Measurements from ENCODE around the gene HOXD3.

Gene HOXD3

GRCh38 chr2:176121190-176122051 is 35.7 kb upstream of the HOXD3 start:
- no peak for DNase-seq (ENCODE audit: low read depth)

- DNase-seq (ENCODE audit: low read depth), result no peak
Observed at GRCh38 chr2:176122052-176122682, 34.9 kb upstream of the HOXD3 start.

GRCh38 chr2:176122683-176123410 is 34.3 kb upstream of the HOXD3 start, which contains the start of gene HOXD9:
HOXD9 (plus strand) TSS chr2:176122719; CDS start chr2:176122769, 50 bp downstream.
- DNase-seq (ENCODE audit: low read depth), result no peak

DNA sequence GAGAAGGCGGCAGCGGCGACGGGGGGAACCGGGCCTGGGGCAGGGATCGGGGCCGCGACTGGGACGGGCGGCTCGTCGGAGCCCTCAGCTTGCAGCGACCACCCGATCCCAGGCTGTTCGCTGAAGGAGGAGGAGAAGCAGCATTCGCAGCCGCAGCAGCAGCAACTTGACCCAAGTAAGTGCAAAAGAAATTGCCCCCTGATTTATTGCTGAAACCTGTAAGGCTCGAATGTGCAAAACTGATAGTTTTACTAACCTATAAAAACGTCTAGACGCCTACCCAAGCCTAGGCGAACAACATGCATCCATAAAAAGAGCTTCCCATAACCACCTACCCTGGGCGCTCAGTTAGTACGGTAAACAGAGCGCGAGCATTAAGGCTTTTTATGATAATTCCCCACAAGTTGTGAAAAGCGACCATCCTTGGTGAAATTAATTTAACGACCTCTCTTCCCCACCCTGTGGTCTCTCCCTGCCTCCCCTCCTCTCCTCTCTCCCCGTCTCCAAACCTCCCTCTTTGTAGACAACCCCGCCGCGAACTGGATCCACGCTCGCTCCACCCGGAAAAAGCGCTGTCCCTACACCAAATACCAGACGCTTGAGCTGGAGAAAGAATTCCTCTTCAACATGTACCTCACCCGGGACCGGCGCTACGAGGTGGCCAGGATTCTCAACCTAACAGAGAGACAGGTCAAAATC is 33.5 kb upstream of the HOXD3 start:
- no peak for DNase-seq (ENCODE audit: low read depth)

DNA sequence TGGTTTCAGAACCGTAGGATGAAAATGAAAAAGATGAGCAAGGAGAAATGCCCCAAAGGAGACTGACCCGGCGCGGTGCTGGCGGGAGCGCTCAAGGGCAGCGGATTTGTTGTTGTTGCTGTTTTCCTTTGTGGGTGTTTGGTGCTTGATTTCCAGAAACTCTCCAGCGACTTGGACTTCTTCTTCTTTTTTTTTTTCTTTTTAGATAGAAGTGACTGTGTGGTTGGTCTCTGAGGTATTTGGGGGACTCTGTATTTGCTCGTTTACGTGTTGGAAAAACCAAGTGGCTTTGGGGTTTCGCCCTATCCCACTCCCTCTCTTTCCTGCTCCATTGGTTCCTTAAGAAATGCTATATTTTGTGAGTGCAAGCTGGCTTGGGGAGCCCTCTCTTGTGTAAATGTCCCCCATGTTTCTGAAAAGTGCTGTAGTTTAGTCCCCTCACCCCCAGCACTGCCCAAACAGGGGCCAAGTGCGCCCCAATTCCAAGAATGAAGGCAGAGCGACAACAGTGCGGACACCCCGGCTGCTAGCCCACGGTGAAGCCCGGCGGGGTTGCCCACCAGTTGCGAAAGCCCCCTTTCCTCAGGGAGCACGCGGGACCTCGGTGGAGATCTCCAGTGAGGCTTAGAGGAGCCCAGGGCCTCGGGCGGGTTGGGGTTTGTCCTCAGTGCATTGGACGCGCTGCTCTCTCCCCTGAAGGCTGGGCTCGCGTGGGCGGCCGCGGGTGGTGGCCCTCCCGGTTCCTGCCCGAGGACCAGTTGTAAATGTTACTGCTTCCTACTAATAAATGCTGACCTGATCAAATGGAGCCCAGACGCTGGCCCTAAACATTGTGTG is 32.8 kb upstream of the HOXD3 start:
- no peak for DNase-seq (ENCODE audit: low read depth)

- no peak for DNase-seq (ENCODE audit: low read depth)
Observed at GRCh38 chr2:176124947-176125771, 31.9 kb upstream of the HOXD3 start.

DNA sequence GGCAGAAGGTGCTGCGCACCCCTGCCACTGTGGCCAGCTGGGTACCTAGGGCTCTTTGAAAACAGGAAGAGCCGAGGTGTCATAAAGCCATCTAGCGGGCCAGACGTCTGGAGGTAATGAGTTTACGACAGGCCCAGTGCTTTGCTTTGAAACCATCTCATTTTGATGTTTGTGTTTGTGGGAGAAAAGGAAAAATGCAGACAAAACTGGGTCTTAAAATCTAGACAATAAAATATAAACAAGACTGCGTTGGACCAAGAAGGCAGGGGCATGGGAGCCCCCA is 31.4 kb upstream of the HOXD3 start:
- no peak for DNase-seq (ENCODE audit: low read depth)

- DNase-seq (ENCODE audit: low read depth), result no peak
Observed at GRCh38 chr2:176126929-176127773, 30.0 kb upstream of the HOXD3 start.

GRCh38 chr2:176127774-176128072 is 29.4 kb upstream of the HOXD3 start:
- no peak for DNase-seq (ENCODE audit: low read depth)

- DNase-seq (ENCODE audit: low read depth), result no peak
Observed at GRCh38 chr2:176128172-176128981, 28.7 kb upstream of the HOXD3 start.

DNA sequence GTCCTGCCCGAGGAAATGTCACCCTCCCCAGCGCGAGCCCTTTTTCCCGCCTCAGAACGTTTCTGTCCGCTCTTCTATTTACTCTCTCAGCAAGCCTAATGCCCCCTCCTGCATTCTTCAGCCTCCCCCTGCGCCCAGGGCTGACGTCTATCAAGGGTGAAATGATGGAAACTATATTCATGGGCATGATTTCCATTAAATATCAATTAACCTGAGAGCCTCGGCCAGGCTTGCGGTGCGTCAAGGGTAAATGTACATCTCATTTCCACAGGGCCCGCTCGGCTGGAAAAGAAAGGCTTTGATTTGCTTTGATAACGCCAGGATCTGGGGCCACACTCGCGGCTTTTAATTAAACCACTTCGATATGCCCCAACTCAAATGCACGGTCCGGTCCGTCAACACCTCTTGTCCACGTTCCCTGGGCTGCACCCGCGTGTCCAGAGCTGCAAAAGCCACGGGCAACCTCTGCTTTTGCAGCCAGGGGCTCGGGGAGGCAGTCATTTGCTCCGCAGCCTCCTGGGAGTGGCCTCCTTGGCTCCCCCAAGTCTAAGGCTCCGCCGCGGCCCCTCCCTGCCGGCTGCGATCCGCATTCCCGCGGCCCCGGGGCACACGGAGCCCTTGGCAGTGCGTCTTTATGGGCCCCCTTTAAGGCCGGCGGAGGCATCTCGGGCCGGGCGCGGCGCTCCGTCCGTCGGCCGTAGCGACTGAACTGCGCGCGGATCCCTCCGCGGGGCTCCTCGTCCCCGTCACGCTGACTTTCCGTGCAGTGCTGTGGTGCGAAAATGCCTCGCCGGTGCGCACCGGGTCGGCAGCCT is 27.9 kb upstream of the HOXD3 start, which contains the start of gene HOXD8:
Gene HOXD8 (plus strand): TSS at position 724 of the 815 bp plus-strand sequence. CDS start 662 bp downstream, outside the sequence.
- DNase-seq (ENCODE audit: low read depth), result no peak

DNA sequence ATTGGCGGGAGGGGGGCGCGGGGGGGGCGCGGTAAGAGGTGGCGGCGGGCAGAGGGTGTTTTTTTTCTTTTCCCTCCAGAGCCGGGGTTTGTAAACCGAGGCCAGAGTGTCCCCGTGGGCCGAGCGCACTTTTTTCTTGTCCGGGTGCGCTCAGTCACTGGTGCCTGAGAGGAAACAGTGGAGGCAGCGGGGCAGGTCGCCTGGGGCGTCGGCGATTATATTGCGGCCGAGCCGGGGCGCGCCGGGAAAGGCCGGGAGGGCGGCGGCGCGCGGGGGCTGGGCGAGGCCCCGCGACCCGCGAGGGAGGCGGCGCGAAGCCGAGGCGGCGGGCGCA is 27.3 kb upstream of the HOXD3 start:
- DNase-seq (ENCODE audit: low read depth), result no peak

DNA sequence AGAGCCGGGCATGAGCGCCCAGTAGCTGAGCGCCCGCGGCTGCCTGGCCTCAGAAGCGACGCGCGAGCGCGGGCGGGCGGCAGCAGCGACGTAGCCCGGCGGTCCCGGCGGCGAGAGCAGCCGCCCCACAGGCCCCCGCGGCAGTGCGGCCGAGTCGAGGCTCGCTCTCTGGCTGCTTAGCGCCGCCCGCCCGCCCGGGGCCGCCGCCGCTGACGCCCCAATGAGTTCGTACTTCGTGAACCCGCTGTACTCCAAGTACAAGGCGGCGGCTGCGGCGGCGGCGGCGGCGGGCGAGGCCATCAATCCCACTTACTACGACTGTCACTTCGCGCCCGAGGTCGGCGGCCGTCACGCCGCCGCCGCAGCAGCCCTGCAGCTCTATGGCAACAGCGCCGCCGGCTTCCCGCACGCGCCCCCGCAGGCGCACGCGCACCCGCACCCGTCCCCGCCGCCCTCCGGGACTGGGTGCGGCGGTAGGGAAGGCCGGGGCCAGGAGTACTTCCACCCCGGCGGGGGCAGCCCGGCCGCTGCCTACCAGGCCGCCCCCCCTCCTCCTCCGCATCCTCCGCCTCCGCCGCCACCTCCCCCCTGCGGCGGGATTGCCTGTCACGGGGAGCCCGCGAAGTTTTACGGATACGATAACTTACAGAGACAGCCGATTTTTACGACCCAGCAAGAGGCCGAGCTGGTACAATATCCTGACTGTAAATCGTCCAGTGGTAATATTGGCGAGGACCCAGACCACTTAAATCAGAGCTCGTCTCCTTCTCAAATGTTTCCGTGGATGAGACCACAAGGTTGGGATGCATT is 26.8 kb upstream of the HOXD3 start:
- no peak for DNase-seq (ENCODE audit: low read depth)

- no peak for DNase-seq (ENCODE audit: low read depth)
Observed at GRCh38 chr2:176130957-176131847, 25.9 kb upstream of the HOXD3 start.

DNA sequence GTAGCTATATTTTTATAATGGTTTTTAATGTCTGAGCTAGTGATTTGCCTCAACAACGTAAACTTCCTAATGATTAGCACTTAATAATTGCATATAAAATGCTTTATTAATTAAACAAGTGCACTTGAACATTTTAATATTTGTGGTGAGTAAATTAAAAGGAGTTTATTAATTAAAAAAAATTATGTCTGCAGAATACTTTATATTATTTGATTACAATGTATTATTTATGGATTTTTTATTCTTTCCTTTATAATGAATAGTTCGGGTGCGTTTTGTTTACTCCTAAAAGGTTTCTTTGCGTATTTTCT is 25.3 kb upstream of the HOXD3 start:
- DNase-seq (ENCODE audit: low read depth), result no peak
